ENCODE measurements around the gene CGB1.

CGB1 gene

GRCh38 chr19:49059053-49059452, 22.4 kb upstream of the CGB1 start (continued):
- TF ChIP-seq BACH2 (CRISPR knock-in tag; IDR thresholded peaks at IDR 0.05; ENCODE audit: borderline replicate concordance): no peak
- TF ChIP-seq OSR1 (CRISPR knock-in tag; IDR thresholded peaks at IDR 0.05): no peak
- TF ChIP-seq ZNF8 (CRISPR knock-in tag; IDR thresholded peaks at IDR 0.05): no peak
- TF ChIP-seq ISL1 (CRISPR knock-in tag; IDR thresholded peaks at IDR 0.05): no peak
- TF ChIP-seq CSRNP3 (CRISPR knock-in tag; IDR thresholded peaks at IDR 0.05): no peak
- TF ChIP-seq CREB5 (CRISPR knock-in tag; IDR thresholded peaks at IDR 0.05; ENCODE audit: low read depth): no peak

- no peak; the same call in 2 of the 3 replicates for ATAC-seq
- TF ChIP-seq ISL1 (CRISPR knock-in tag; IDR thresholded peaks at IDR 0.05) (no peak), ZNF70 (CRISPR knock-in tag; IDR thresholded peaks at IDR 0.05) (no peak), TOX (CRISPR knock-in tag; IDR thresholded peaks at IDR 0.05; ENCODE audit: borderline replicate concordance) (no peak), BACH2 (CRISPR knock-in tag; IDR thresholded peaks at IDR 0.05; ENCODE audit: borderline replicate concordance) (no peak), TSHZ2 (CRISPR knock-in tag; IDR thresholded peaks at IDR 0.05) (no peak), ZFP3 (CRISPR knock-in tag; IDR thresholded peaks at IDR 0.05) (no peak), PPARA (CRISPR knock-in tag; IDR thresholded peaks at IDR 0.05; ENCODE audit: borderline replicate concordance) (no peak), GLIS3 (CRISPR knock-in tag; IDR thresholded peaks at IDR 0.05) (no peak), RARB (CRISPR knock-in tag; IDR thresholded peaks at IDR 0.05) (no peak), CREB5 (CRISPR knock-in tag; IDR thresholded peaks at IDR 0.05; ENCODE audit: low read depth) (no peak), CSDC2 (CRISPR knock-in tag; IDR thresholded peaks at IDR 0.05) (no peak), CSRNP3 (CRISPR knock-in tag; IDR thresholded peaks at IDR 0.05) (no peak), PATZ1 (CRISPR knock-in tag; IDR thresholded peaks at IDR 0.05; ENCODE audit: borderline replicate concordance) (no peak), OSR1 (CRISPR knock-in tag; IDR thresholded peaks at IDR 0.05) (no peak), ARNTL (CRISPR knock-in tag; IDR thresholded peaks at IDR 0.05; ENCODE audit: borderline replicate concordance, low read depth) (no peak), ZC3H10 (CRISPR knock-in tag; IDR thresholded peaks at IDR 0.05) (no peak), ZNF8 (CRISPR knock-in tag; IDR thresholded peaks at IDR 0.05) (no peak), ZFP30 (CRISPR knock-in tag; IDR thresholded peaks at IDR 0.05) (no peak), TCF4 (CRISPR knock-in tag; IDR thresholded peaks at IDR 0.05; ENCODE audit: borderline replicate concordance) (no peak)
These were observed 21.9 kb upstream of the CGB1 start for GRCh38 chr19:49058562-49058961.

- peak; percentile 74 for ATAC-seq
- TF ChIP-seq SNAI2 (CRISPR knock-in tag; IDR thresholded peaks at IDR 0.05) (no peak), CSRNP3 (CRISPR knock-in tag; IDR thresholded peaks at IDR 0.05) (no peak), BACH2 (CRISPR knock-in tag; IDR thresholded peaks at IDR 0.05; ENCODE audit: borderline replicate concordance) (no peak), ZNF565 (CRISPR knock-in tag; conservative IDR thresholded peaks at IDR 0.05; ENCODE audit: low read depth) (no peak), CSDC2 (CRISPR knock-in tag; IDR thresholded peaks at IDR 0.05) (no peak), ARNTL (CRISPR knock-in tag; IDR thresholded peaks at IDR 0.05; ENCODE audit: borderline replicate concordance, low read depth) (no peak), TOX (CRISPR knock-in tag; IDR thresholded peaks at IDR 0.05; ENCODE audit: borderline replicate concordance) (no peak), ZC3H10 (CRISPR knock-in tag; IDR thresholded peaks at IDR 0.05) (no peak), ZFP30 (CRISPR knock-in tag; IDR thresholded peaks at IDR 0.05) (no peak), TCF4 (CRISPR knock-in tag; IDR thresholded peaks at IDR 0.05; ENCODE audit: borderline replicate concordance) (no peak), ZNF8 (CRISPR knock-in tag; IDR thresholded peaks at IDR 0.05) (no peak), CREB5 (CRISPR knock-in tag; IDR thresholded peaks at IDR 0.05; ENCODE audit: low read depth) (no peak), ISL1 (CRISPR knock-in tag; IDR thresholded peaks at IDR 0.05) (no peak), ESRRG (CRISPR knock-in tag; IDR thresholded peaks at IDR 0.05) (no peak), ZNF70 (CRISPR knock-in tag; IDR thresholded peaks at IDR 0.05) (no peak), OSR1 (CRISPR knock-in tag; IDR thresholded peaks at IDR 0.05) (no peak), GLIS3 (CRISPR knock-in tag; IDR thresholded peaks at IDR 0.05) (no peak)
These were observed 21.0 kb upstream of the CGB1 start, which contains the start of gene CGB7 for GRCh38 chr19:49057636-49058234. Gene CGB7, minus strand, starts transcription at chr19:49057749. Its CDS starts 2,374 bp downstream, at chr19:49055375.
